Neural cell (in vitro differentiated cells): ENCODE data around the gene PROCA1. TPM values are rescaled to one million over a fixed set of nuclear protein-coding genes. Genes with fewer than 3 reads are reported as not detected.

Experiments
- H2AFZ ChIP-seq: fragments of 200-600, 300-800 bp; sonication (generic), shearing (Covaris generic); 2 replicates; pipeline ENCODE4 v1.6.0; 2014; ENCODE audit warnings: low read depth, mild to moderate bottlenecking, antibody characterized with exemption, low read length, moderate library complexity
- H3F3A ChIP-seq: fragments of 200-600 bp; shearing (Covaris generic); 2 replicates; pipeline ENCODE4 v1.6.1; 2016; ENCODE audit warnings: mild to moderate bottlenecking, moderate library complexity, mixed read lengths, antibody characterized with exemption, low read length; ENCODE audit not compliant: insufficient read depth, poor library complexity, severe bottlenecking
- H3K27ac ChIP-seq: fragments of 200-600, 300-800 bp; sonication (generic), shearing (Covaris generic); 2 replicates; pipeline ENCODE4 v1.5.1; 2014; ENCODE audit warnings: mild to moderate bottlenecking, low read length, moderate library complexity
- H3K27me3 ChIP-seq: fragments of 300-800, 200-600 bp; sonication (generic), shearing (Covaris generic); 2 replicates; pipeline ENCODE4 v1.6.0; 2014; ENCODE audit warnings: mild to moderate bottlenecking, low read depth, low read length, moderate library complexity; ENCODE audit not compliant: insufficient read depth
- H3K36me3 ChIP-seq: fragments of 300-800, 200-600 bp; sonication (generic), shearing (Covaris generic); 2 replicates; pipeline ENCODE4 v1.5.1; 2014; ENCODE audit warnings: mild to moderate bottlenecking, antibody characterized with exemption, low read length, moderate library complexity; ENCODE audit not compliant: insufficient read depth
- H3K4me2 ChIP-seq: fragments of 300-800, 200-600 bp; sonication (generic), shearing (Covaris generic); 2 replicates; pipeline ENCODE4 v1.6.0; 2014; ENCODE audit warnings: mild to moderate bottlenecking, low read length
- H3K4me3 ChIP-seq: fragments of 300-800, 200-600 bp; sonication (generic), shearing (Covaris generic); 2 replicates; pipeline ENCODE4 v1.5.1; 2014; ENCODE audit warnings: mild to moderate bottlenecking, low read length, moderate library complexity
- H3K79me2 ChIP-seq: fragments of 200-600 bp; shearing (Covaris generic); replicated peaks from 2 replicates; pipeline ENCODE4 v1.6.0; 2014; ENCODE audit warnings: mild to moderate bottlenecking, low read length, moderate library complexity; ENCODE audit not compliant: insufficient read depth
- H3K9ac ChIP-seq: fragments of 300-800, 200-600 bp; sonication (generic), shearing (Covaris generic); 2 replicates; pipeline ENCODE4 v1.6.1; 2016; ENCODE audit warnings: mild to moderate bottlenecking, low read length, mixed read lengths
- H3K9me2 ChIP-seq: fragments of 200-600 bp; shearing (Covaris generic); 2 replicates; pipeline ENCODE4 v1.6.1; 2016; ENCODE audit warnings: mild to moderate bottlenecking, low read length, mixed read lengths; ENCODE audit not compliant: insufficient read depth
- H3K9me3 ChIP-seq: fragments of 200-600, 300-800 bp; sonication (generic), shearing (Covaris generic); 2 replicates; pipeline ENCODE4 v1.6.1; 2016; ENCODE audit warnings: mild to moderate bottlenecking, mixed run types, low read length, moderate library complexity, mixed read lengths
- H4K20me1 ChIP-seq: fragments of 200-600 bp; shearing (Covaris generic); 2 replicates; pipeline ENCODE4 v1.6.1; 2016; ENCODE audit warnings: mild to moderate bottlenecking, mixed run types; ENCODE audit not compliant: insufficient read depth
- EP300 ChIP-seq: fragments of 450-650 bp; conservative IDR thresholded peaks from 2 replicates; pipeline ENCODE4 v1.6.1; 2014; ENCODE audit warnings: antibody characterized with exemption, mild to moderate bottlenecking, moderate library complexity; ENCODE audit not compliant: poor library complexity, severe bottlenecking
- EZH2 ChIP-seq: fragments of 200-600, 300-800 bp; shearing (Covaris generic), sonication (generic); IDR thresholded peaks from 2 replicates; pipeline ENCODE4 v1.6.1; 2014; ENCODE audit warnings: antibody characterized with exemption, low read length, borderline replicate concordance, mild to moderate bottlenecking; ENCODE audit not compliant: insufficient read depth, poor library complexity, severe bottlenecking
- MXI1 ChIP-seq: fragments of 450-650 bp; conservative IDR thresholded peaks from 2 replicates; pipeline ENCODE4 v1.6.1; 2014; ENCODE audit warnings: antibody characterized with exemption, mild to moderate bottlenecking; ENCODE audit not compliant: poor library complexity, severe bottlenecking
- POLR2AphosphoS5 ChIP-seq: IDR thresholded peaks from 2 replicates; pipeline ENCODE4 v1.6.1; 2012
- RAD21 ChIP-seq: fragments of 450-650 bp; conservative IDR thresholded peaks from 2 replicates; pipeline ENCODE4 v1.6.1; 2014; ENCODE audit warnings: antibody characterized with exemption, mild to moderate bottlenecking, moderate library complexity
- SMC3 ChIP-seq: fragments of 450-650 bp; conservative IDR thresholded peaks from 2 replicates; pipeline ENCODE4 v1.6.1; 2014; ENCODE audit warnings: antibody characterized with exemption, mild to moderate bottlenecking, moderate library complexity; ENCODE audit not compliant: poor library complexity
- TAF1 ChIP-seq: IDR thresholded peaks from 2 replicates; pipeline ENCODE4 v1.6.1; 2012; ENCODE audit warnings: low read depth
- polyA plus RNA-seq: library from polyadenylated mRNA; depleted of rRNA; stranded (reverse); fragments of >200 nt; gene quantifications from 2 replicates; pipeline ENCODE4 v1.2.3, GENCODE V29; 2014
- TF ChIP-seq, protein P1 (sequence below): fragments of 450-650 bp; IDR thresholded peaks from 2 replicates; pipeline ENCODE4 v1.5.1; 2014; ENCODE audit warnings: antibody characterized with exemption, mild to moderate bottlenecking, moderate library complexity; ENCODE audit not compliant: poor library complexity, severe bottlenecking
- TF ChIP-seq, protein P2 (sequence below): IDR thresholded peaks from 2 replicates; pipeline ENCODE4 v1.6.1; 2012; ENCODE audit warnings: borderline replicate concordance

The PROCA1 gene
- polyA plus RNA-seq, 1 donor from 2014 or later: 20.7 TPM

GRCh38 chr17:28700830-28701492 lies 10.7 kb downstream of the PROCA1 start:
- Histone ChIP-seq H3F3A (no peaks in the 10 kb centered on the region), H3K4me2 (no peak overlapping the region), H3K9me3 (no peaks in the 10 kb centered on the region), H3K36me3 (peaks cover 5% of the 10 kb centered on the region), H2AFZ (no peak overlapping the region), H3K27ac (no peak overlapping the region), H3K27me3 (no peaks in the 10 kb centered on the region), H3K4me3 (no peak overlapping the region), H3K9ac (no peak overlapping the region), H4K20me1 (no peaks in the 10 kb centered on the region), H3K9me2 (no peaks in the 10 kb centered on the region), H3K79me2 (no peaks in the 10 kb centered on the region)
- TF ChIP-seq EP300 (no peak), RAD21 (no peak), MXI1 (no peak), TAF1 (no peak), EZH2 (no peak)
- TF ChIP-seq, protein P1, sequence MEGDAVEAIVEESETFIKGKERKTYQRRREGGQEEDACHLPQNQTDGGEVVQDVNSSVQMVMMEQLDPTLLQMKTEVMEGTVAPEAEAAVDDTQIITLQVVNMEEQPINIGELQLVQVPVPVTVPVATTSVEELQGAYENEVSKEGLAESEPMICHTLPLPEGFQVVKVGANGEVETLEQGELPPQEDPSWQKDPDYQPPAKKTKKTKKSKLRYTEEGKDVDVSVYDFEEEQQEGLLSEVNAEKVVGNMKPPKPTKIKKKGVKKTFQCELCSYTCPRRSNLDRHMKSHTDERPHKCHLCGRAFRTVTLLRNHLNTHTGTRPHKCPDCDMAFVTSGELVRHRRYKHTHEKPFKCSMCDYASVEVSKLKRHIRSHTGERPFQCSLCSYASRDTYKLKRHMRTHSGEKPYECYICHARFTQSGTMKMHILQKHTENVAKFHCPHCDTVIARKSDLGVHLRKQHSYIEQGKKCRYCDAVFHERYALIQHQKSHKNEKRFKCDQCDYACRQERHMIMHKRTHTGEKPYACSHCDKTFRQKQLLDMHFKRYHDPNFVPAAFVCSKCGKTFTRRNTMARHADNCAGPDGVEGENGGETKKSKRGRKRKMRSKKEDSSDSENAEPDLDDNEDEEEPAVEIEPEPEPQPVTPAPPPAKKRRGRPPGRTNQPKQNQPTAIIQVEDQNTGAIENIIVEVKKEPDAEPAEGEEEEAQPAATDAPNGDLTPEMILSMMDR: no peak

GRCh38 chr17:28700278-28700677 lies 11.4 kb downstream of the PROCA1 start:
- no peaks in the 10 kb centered on the region for H3K79me2 ChIP-seq
- H3K27ac ChIP-seq: no peak overlapping the region

More at GRCh38 chr17:28700278-28700677, 11.4 kb downstream of the PROCA1 start:
- Histone ChIP-seq H3K27me3 (no peaks in the 10 kb centered on the region), H3K4me2 (no peak overlapping the region), H3K9me2 (no peaks in the 10 kb centered on the region), H3K9ac (no peak overlapping the region), H3K4me3 (no peak overlapping the region), H3K9me3 (no peaks in the 10 kb centered on the region), H3K36me3 (peaks cover 5% of the 10 kb centered on the region), H4K20me1 (no peaks in the 10 kb centered on the region), H2AFZ (no peak overlapping the region), H3F3A (no peaks in the 10 kb centered on the region)
- no peak for TF ChIP-seq MXI1
- TF ChIP-seq SMC3: no peak
- TF ChIP-seq POLR2AphosphoS5: no peak
- no peak for TF ChIP-seq TAF1
- TF ChIP-seq EZH2: no peak
- TF ChIP-seq, protein P1: no peak
- TF ChIP-seq EP300: no peak
- TF ChIP-seq, protein P2, sequence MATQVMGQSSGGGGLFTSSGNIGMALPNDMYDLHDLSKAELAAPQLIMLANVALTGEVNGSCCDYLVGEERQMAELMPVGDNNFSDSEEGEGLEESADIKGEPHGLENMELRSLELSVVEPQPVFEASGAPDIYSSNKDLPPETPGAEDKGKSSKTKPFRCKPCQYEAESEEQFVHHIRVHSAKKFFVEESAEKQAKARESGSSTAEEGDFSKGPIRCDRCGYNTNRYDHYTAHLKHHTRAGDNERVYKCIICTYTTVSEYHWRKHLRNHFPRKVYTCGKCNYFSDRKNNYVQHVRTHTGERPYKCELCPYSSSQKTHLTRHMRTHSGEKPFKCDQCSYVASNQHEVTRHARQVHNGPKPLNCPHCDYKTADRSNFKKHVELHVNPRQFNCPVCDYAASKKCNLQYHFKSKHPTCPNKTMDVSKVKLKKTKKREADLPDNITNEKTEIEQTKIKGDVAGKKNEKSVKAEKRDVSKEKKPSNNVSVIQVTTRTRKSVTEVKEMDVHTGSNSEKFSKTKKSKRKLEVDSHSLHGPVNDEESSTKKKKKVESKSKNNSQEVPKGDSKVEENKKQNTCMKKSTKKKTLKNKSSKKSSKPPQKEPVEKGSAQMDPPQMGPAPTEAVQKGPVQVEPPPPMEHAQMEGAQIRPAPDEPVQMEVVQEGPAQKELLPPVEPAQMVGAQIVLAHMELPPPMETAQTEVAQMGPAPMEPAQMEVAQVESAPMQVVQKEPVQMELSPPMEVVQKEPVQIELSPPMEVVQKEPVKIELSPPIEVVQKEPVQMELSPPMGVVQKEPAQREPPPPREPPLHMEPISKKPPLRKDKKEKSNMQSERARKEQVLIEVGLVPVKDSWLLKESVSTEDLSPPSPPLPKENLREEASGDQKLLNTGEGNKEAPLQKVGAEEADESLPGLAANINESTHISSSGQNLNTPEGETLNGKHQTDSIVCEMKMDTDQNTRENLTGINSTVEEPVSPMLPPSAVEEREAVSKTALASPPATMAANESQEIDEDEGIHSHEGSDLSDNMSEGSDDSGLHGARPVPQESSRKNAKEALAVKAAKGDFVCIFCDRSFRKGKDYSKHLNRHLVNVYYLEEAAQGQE: no peak
- TF ChIP-seq RAD21: no peak
